ENCODE data around the gene SLC26A9.

SLC26A9 gene

DNA sequence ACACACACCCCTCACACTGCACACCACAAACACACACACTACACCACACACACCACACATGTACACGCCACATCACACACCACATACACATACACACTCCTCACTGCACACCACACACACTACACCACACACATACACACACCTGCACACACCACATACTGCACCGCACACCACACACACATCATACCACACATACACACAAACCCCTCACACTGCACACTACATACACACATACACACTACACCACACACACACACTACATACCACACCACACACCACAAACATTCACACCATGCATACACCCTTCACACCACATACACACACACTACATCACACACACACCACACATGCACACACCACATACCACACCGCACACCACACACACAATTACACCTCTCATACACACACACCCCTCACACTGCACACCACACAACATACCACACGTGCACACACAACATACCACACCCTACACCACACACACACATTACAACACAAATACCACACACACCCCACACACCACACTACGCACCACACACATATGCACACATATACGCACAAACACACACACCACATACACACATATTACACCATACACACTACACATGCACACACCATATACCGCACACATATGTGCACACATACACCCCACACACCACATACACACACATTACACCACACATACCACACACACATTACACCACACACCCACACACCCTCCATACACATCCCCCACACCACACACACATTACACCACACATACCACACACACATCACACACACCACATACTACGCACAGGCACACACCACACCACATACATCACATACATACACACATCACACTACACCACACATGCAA is 30.3 kb upstream of the SLC26A9 start:
- no peak for DNase-seq

DNA sequence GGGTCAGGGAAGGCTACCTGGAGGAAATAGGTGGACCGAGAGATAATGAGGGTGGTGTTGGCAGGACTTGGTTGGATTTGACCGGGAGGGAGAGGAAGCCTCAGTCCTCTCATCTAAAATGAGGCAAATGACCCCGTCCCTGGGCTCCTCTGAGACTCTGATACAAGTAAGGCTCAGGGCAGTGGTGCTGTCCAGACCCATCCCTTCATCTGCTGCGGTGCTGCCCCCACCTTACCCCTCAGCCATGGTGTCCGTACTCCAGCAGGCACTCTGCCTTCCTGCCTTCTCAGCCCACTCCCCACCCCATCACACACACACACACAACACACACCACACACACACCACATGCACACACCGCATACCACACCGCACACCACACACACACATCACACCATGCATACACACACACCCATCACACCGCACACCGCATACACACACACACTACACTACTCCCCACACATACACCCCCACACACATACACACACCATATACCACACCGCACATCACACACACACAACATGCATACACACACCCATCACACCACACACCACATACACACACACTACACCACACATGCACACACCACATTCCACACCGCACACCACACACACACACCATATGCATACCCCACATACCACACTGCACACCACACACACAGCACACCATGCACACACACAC is 29.4 kb upstream of the SLC26A9 start:
- DNase-seq, result no peak

DNA sequence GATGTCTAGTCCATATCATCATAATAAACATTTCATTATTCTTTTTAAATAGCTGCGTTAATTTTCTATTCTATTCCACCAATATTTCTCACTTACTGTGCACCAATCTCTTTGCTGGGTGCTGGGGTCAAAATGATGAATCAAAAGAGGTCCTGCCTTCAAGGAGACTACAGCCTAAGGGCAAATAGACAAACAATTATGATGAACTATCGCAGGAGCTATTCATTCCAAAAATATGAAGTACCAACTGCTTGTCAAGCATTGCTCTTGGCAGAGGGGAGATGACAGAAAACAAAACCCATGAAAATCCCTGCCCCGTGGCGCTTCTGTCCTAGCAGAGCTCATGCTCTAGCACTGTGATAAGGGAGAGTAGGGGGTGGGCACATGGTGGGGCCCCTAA is 28.8 kb upstream of the SLC26A9 start:
- no peak for DNase-seq

DNA sequence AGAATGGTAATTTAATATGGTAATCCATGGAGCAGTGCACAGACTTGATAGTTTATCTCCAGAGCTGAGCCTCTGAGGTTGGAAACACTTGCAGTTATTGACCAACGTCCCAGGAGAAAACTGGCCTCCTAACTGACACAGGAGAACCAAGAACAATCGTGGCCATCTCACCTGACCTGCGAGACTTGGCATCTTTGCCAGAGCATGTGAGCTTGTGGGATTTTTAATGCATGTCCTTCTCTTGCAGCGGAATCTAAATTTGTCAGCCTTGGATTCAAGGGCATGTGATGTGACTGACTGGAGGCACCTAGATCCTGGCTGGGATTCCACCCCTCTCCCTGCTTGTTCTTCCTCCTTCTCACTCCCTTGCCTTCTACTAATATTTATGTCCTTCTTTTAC is 27.8 kb upstream of the SLC26A9 start:
- DNase-seq, result no peak

DNA sequence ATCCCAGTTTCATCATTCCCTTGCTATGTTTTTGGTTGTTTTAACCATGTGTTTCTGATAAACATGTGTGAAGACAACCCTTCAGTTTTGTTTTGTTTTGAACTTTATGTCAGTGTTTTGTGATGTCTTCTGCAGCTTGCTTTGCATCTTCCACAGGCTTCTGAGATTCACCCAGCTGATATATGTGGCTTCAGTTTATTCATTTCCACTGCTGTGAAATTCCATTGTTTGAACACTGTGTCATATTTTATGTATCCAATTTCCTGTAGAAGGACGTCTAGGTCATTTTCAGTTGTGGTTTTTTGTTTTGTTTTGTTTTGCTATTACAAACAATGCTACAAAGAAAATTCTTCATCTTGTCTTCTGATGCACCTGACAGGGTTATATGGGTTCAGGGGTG is 27.2 kb upstream of the SLC26A9 start:
- no peak for DNase-seq

DNA sequence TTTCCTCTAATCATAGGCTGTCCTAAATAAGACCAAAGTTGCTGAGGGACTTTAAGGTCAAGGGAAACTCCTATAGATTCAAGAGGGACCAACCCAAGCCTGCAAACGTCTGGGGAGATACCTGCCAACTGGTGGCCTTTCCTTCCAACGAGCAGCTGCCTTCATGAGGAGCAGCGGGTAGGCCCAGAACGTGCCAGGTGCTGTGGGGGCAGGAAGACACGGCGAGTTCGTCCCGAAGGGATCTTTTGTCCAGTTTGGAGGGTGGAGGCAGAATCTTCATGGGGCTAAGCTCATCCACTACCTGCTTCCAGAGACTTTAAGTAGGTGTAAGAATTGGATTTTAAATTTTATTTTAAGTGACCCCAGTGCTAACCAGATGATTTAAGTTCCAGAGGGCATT is 26.0 kb upstream of the SLC26A9 start:
- DNase-seq, result no peak

DNA sequence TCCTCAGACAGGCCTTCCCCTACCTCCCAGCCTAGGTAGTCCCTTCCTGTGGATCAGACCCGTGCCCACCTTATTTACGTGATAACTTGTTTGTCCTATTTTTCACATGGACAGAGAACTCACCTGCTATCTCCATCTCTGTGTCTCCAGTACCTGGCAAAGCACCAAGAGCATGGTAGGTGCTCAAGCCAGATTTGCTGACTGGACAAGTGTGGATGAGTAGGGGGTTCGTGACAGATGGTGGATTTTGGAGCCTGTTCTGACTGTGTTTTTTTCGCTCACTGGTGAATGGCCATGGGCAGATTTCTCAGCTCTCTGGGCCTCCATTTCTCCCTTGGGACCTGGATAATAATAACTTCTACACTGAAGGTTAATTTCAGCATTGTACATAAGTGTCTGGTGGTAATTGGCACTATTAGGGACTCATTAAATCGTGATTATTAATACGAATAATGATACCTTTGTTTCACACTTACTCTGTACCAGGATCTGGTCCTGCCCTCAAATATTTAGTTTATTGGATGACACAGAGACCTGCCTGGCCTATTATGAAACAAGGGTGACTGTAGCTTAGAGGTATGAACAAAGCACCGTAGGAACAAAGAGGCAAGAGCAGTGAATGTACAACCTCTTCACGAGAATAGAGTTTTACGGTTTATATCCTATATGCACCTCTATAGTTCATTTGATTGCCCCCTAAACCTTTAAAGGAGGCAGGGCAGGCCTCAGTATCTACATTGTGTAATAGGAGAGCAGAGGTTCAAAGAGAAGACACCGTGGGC is 24.5 kb upstream of the SLC26A9 start:
- no peak for DNase-seq

DNA sequence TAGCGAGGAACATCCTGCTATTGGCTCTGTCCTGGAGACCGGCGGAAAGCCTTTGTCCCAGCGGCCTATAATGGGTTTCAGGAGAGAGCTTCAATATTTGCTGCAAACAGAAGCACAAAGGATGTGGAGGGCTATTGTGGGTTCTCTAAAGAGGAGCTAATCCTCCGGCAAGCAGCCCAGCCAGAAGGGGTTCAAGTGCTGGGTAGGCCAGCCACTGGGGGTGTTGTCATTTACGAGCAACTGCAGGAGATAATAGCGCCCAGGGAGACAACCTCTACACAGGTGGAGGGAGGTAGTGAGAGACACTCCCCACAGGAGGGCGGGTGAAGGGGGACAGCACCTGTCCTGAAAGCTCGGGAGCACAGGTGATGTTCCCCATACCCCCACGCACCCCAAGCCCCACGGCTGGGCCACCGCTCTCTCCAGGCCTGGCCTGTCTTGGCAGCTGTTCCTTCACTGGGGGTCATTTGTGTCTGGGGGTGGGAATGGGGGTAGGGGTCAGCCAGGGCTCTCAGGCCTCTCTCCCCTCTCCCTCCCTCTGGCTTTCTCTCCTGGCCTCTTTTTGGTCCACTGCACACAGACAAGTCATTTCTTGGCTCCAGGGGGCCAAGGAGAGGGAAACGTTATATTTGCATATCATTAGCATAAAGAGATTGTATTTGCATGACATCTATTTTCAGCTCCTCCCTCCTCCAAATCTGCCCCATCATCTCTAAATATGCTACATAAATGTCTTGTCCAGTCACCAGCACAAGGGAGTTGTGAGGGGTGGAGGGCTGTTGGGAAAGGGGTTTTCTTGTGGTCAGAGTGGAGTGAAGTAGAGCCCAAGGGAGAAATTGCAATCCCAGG is 22.0 kb upstream of the SLC26A9 start:
- peak; percentile 96 for DNase-seq

DNA sequence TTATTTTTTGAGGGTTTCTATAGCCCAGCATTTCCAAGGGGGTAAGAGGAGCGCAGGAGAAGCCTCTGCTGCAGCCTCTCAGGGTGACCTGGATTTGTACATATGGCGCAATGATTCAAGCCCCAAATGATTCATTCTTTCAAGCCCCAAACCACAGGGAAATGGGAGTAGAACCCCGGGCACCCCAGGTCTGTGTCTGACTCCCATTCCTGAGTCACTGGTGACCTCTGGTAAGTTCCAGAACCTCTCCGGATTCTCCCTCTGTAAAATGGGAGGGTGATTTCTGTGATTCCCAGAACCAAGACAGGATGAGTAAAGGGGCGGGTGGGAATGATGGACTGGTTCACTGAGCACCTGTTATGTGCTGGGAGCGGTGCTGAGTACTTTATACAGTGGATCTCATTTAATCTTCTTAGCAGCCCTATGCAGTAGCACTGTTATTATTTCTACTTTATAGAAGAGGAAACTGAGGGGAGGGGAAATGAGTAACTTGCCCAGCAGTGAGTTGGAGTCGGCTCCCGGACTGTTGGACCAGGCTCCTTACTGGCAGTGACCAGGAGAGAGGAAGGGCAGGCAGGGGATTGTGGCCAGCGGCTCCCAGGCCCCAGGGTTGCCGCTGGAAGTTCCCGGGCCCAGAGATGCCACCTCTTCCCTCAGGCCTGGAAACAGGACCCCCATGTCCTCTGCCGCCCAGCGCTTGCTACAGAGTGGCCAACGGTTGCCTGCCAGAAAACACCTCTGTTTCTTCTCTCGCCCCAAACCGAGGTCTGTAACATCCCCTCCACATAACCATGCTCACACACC is 20.3 kb upstream of the SLC26A9 start:
- no peak for DNase-seq

DNA sequence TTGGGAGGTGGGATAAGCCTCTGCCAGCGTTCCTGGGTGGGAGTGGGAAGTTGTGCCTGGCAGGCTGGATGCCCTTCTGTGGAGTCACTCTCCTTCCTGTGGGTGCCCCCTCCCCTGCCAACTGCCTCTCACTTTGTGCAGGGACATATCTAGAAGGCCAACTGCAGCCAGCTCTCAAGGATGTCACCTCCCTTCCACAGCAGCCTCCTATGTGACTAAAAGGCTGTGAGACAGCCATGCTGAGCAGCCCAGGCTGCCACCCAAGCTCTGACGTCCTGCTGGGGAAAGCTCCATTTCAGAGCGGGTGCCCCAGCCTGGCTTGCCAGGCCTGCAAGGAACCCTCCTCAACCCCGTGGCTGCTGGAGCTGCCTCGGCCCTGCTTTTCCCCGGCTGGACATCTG is 19.6 kb upstream of the SLC26A9 start:
- no peak for DNase-seq

DNA sequence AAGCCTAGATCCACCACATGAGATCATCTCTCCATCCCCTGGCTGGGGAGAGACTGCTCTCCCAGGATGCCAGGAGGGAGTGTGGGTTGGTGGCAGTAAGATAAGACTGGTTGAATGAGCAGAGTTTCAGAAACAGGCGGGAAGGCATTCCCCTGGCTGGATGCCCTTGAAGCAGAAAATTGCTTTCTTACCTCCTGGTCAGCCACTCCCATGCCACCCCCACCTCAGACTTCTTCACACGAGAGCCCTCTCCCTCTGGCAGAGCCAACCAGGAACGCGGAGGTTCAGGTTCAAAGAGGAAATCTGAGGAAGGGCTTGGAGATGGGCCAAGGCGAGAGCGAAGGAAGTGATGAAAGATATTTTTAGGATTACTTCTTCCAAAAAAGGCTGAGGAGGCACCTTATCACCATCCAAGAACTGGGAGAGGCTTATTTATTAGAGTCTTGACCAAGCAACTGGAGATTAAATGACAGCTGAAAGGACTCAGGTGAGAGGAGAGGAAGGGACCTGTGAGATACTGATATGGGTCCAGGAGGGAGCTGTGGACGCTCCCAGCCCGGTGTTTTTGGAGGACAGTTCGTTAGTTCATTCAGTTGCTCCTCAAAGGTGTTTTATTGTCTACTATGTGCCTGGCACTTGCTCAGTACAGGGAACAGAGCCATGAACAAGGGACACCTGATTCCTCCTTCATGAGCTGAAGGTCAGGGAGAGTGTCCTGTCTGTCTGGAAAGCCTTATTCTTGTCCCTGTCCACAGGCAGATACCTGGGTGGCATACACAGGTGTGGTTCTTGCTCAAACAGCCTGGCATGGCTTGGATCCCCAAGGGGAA is 18.9 kb upstream of the SLC26A9 start:
- no peak for DNase-seq

DNA sequence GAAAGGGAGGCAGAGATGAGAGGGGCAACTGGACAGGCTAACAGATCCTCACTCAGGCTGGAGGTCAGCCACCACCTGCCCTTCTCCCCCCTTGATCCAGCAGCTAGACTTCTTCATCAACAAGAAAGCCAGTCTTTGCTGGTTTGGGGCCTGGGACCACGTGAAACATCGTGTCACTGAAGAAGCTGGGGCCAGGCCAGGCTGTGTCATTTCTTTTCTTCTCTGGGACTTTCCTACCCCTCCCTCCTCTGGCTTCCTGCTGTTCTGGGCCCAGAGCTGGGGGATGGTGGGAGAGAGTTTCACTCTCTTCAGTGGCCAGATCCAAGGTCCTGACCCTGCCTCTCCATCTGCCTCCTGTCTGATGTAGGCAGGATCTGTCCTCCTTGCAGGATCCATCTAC is 18.1 kb upstream of the SLC26A9 start:
- no peak for DNase-seq

DNA sequence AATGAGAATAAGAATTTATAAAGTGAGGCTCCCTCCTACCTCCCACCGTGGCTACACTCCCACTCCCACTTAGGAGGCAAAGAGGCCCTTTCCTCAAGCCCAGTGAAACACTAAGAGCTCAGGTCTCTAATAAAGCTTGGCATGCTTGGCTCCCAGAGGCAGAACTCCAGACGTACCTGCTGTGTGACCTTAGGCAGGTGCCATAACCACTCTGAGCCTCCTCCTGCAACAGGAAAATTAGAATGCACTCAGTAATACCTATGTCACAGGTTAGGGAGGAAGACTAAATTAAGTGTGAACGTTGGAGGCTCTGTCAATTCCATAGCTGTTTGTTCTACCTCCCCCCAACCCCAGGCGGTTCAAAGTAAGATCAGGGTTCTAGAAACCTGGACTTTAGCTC is 16.5 kb upstream of the SLC26A9 start:
- DNase-seq, result no peak

DNA sequence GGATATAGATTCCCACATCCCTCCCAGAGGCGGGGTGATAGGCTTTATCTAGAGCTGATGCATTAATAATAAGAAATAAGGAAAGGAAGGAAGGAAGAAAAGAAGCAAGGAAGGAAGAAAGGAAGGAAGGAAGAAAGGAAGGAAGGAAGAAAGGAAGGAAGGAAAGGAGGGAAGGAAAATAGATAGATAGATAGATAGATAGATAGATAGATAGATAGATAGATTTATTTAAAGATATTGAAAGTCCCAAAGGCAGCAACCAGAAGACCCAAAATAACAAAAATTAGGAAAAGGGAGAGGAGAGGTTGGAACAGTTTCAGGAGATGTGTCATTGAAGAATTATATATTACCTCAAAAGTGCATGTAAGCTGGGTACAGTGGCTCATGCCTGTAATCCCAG is 12.2 kb upstream of the SLC26A9 start:
- no peak for DNase-seq

DNA sequence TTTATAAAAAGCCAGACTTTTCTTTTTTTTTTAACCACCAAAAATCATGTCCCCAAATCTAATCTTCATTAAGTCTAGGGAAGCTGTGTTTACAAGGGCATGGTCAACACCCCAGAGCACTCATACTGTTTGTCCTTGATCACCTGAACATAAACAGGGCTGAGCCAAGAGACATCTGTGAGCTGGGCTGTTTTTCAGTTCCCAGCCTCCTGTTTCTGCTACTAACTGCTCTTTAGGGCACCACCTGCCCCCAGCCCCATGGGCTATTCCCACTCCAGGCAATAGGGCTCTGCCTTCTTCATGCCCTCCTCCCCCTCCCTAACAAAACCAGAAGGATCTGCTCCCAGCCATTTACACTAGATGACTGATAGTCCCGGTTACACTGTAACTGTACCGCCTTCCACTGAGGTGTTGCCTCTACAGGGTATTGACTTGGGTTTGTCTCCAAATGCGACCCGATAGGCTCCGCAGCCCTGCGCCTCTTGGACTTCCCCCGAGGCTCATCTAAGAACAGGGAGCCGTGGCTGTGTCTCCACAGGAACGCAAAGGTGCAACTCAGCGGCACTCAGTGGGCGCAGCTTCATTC is 11.7 kb upstream of the SLC26A9 start:
- no peak for DNase-seq

DNA sequence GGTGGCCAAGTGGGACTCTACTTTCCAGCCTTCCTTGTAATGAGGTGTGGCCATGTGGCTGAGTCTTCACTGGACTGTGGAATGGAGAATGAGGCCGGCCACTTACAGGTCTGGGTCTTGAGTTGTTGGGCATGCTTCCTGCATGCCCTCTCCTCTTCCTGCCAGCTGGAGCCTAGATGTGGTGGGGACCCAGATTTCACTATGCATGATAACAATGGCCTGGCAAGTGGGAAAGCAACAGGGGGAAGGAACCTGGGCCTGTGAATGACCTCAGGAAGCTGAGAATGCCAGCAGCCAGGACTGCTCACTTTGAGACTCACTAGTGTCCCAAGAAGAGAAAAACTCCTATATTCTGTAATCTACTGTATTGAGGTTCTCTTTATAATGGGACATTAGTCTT is 8.5 kb upstream of the SLC26A9 start:
- no peak for DNase-seq

DNA sequence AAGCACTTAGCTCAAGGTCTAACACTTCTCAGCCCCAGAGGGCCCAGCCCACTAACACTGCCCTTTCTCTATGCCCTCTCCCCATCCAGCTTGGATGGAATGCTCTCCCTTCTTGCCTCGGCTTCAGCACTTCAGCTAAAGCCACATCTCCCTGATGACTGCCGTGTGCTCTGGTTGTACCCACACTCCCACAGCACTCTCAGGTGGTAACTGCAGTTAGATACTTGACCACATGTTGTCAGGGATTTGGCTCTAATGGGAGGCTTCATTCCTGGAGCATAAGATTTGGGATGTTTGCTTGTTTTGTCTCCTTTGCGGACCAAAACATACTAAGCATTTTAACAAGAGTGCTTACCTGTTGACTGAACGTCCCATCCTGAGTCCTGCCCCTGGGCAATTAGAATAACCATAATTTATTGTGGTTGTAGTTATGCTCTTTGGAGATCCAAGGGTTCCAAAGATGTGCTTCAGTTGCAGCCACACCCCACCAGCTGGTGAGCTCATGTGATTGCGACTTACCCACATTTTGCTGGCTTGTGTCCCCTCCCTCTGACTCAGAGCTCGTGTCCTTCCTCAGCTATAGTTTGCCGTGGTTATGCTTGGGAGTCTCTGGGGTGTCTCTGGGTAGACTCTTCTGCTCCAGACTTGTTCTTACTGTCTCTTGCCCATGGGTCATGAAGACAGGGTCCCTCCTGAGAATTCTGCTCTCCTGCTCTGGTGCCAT is 7.7 kb upstream of the SLC26A9 start:
- no peak for DNase-seq

DNA sequence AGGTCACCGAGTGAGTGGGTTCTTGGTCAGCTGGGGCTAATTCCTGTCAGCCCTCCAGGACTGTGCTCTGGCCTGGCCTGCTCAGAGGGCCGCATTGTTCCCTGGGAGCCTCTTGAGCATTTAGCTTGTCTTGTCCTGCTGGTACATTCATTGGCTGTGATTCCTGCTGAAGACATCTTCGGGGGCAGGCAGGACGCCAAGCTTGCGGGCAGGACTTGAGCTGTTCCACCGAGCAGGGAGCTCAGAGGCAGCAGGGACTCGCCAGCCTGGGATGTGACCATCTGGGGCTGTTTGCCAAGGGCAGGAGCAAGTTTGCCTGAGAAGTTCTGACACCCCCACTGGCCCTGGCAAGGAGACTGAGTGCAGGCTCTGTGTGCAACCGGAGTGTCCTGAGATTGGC is 7.0 kb upstream of the SLC26A9 start:
- DNase-seq, result no peak

DNA sequence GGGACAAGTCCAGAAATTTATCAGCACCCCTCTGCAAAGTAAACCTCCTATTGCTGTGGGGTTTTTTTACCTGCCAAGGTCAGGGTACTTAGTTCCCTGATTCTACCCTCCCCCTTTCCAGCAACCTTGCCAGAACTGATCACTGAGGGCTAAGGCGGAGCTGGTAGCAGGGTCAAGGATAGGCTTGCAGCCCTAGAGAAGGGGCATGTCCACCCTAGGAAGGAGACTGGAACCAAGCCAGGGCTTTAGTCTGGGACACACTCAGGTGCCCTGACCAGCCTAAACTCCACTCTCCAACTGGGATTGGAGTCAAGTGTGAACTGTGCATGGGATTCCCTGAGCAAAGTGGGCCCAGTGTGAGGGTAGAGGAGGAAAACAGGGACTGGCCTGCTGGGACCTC is 6.5 kb upstream of the SLC26A9 start:
- DNase-seq, result no peak

DNA sequence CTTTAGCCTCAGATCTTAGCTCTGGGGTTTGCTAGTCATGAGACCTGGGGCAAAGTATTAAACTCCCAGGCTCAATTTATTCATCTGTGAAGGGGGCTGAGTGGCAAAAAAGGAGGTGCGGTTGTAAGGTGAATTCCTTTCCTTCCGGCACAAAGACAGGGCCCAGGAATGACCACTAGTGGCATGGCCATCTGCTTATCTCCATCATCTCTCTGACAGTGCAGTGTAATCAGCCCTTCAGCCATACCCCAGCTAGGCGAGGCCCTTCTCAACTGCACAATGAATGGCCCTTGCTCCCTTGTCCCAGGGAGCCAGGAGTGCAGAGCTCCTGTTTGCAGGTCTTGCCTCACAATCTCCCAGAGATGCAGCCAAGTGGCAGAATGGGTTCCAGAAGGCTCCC is 5.6 kb upstream of the SLC26A9 start:
- DNase-seq, result no peak
